HG03280 (cell line): ENCODE measurements around the gene CUX1.

Source experiments
- ATAC-seq: cut with Tn5 transposase; IDR thresholded peaks from one replicate; pipeline ENCODE4 v1.9.1; 2021; ENCODE audit warnings: mild to moderate bottlenecking, moderate library complexity; ENCODE audit not compliant: unreplicated experiment

CUX1 gene

DNA sequence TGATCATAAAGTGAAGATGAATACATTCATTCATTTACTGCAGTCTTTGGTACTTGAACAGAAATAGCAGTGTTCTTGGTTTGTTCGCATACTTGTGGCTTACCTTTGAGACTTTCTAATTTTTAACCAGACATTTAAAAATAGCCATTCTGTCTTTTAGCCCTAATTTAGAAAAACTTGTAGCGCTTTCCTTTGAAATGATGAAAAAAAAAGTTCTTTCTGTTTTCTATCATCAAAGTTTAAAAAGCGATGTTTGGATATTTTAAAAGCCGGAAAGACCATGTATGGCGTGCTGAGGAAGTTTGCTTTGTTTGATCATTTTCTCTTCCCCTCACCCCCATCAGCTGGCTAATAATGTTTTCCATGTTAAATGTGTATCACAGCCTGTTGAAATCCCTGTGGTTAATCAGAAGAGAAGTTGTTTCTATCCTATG lies 116.3 kb downstream of the CUX1 start:
- ATAC-seq: peak; percentile 55

GRCh38 chr7:101934618-101935017 lies 117.2 kb downstream of the CUX1 start:
- ATAC-seq: no peak

DNA sequence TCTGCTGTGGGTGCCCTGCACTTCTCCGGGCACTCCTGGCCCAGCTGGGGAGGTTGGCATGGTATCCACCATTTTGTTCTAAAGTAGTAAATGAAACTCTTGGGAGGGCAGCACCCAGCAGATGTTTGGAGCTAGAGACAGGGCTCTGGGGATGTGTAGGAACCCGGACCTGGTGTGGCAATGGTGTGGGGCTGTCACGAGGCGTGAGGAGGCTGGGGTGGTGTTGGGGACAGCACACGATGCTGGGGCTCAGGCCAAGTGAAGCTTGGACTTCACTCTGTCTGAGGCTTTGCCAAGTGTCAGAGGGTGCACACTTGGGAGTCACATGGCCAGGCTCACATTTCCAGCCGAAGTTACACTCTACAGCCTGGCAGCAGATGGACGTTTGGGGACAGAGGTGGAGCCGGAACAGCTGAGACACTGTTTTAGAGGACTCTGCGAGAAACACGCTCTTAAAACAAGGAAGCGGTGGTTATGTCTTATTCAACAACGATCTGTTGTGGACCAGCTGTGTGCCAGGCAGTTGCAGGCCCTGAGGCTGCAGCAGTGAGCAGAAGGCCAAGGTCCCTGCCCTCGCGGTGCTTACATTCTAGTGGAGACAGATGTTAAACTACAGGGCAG lies 118.2 kb downstream of the CUX1 start:
- ATAC-seq: no peak

- ATAC-seq: no peak
These were observed 118.8 kb downstream of the CUX1 start for GRCh38 chr7:101936223-101936610.

GRCh38 chr7:101936611-101937231 lies 119.3 kb downstream of the CUX1 start:
- no peak for ATAC-seq

- ATAC-seq: no peak
These were observed 120.5 kb downstream of the CUX1 start for GRCh38 chr7:101937717-101938514.

DNA sequence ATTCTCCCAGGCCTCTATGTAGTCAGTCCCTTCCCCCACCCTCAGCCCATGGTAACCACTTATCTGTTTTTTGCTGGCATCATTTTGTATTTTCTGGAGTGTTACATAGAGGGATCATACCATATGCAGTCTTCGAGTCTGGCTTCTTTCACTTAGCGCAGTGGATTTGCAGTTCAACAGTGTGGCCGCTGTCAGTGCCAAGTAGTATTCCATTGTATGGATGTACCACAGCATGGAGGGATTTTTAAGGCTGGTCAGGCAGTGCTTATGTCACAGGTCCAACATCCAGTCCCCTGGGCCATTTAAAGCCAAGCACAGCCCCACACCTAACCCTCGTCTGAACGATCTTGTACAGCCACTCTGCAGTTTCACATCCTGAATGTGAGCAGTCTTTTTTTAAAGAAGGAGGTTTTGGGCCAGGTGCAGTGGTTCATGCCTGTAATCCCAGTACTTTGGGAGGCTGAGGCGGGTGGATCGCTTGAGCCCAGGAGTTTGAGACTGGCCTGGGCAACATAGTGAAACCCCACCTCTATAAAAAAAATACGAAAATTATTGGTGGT lies 121.8 kb downstream of the CUX1 start:
- ATAC-seq: no peak

DNA sequence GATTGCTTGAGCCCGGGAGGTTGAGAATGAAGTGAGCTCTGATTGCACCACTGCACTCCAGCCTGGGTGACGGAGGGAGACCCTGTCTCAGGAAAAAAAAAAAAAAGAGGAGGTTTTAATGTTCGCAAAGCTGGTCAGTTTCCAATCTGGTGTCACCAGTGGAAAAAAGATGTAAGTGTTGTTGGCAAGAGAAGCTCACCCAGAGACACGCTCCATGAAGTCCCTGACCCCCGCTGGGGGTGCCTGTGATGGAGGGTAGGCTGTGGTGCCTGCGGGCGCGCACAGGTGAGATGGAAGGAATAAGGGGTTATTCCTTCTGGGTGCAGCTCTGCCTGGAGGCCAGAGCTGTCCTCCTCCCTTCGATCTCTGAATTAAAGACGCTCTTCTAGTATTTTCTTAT lies 122.7 kb downstream of the CUX1 start:
- ATAC-seq: no peak

GRCh38 chr7:101940830-101941229 lies 123.4 kb downstream of the CUX1 start:
- no peak for ATAC-seq

GRCh38 chr7:101941481-101942383 lies 124.3 kb downstream of the CUX1 start:
- no peak for ATAC-seq

- no peak for ATAC-seq
These were observed 125.3 kb downstream of the CUX1 start for GRCh38 chr7:101942603-101943210.

DNA sequence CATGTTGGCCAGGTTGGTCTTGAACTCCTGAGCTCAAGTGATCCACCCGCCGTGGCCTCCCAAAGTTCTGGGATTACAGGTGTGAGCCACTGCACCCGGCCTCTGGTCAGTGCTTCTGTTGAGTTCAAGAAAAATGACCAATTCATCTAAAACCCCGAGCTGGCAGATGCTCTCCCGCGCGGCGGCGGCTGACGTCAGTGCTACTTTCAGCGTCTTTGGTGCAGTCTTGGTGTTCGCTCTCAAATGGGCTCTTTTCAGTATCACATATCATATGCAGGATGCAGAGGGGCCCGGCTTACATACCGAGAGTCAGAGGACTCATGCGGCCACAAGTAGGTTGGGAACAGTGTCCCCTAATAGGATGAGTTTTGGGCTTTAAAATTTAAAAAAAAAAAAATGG lies 125.9 kb downstream of the CUX1 start:
- ATAC-seq: no peak

GRCh38 chr7:101943889-101944600 lies 126.6 kb downstream of the CUX1 start:
- no peak for ATAC-seq

DNA sequence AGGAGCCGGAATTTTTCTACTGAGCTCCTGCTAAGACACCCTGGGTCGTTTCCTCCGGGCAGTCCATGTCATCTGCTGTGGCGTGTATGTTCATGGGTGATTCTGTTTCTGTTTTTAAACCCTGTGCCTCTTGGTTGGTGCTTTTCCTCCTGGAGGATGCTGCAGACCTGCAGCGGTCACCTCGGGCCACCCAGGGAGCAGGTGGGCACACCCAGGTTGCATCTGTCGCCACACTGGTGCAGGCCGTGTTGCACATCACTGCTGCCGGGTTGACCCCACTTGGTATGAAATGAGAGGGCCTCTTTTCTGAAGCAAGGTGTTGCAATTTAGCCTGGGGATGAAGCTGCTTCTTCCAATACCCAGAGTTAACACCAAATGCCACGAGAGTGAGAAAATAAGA lies 127.2 kb downstream of the CUX1 start:
- ATAC-seq: no peak

- ATAC-seq: no peak
These were observed 127.8 kb downstream of the CUX1 start for GRCh38 chr7:101945034-101945758.

GRCh38 chr7:101947899-101948298 lies 130.5 kb downstream of the CUX1 start:
- no peak for ATAC-seq

- ATAC-seq: no peak
These were observed 131.2 kb downstream of the CUX1 start for GRCh38 chr7:101948650-101949049.

- no peak for ATAC-seq
These were observed 133.2 kb downstream of the CUX1 start for GRCh38 chr7:101950450-101951119.
